OCI-LY7 (cell line): ENCODE measurements around the gene TAF4.

Source experiments
- CTCF ChIP-seq: fragments of 200-600 bp; sonication (generic); conservative IDR thresholded peaks from 2 replicates; pipeline ENCODE4 v1.5.1; 2014; ENCODE audit warnings: mild to moderate bottlenecking, antibody characterized with exemption, low read length, moderate library complexity, mixed read lengths
- EZH2phosphoT487 ChIP-seq: fragments of 200-600 bp; sonication (generic); IDR thresholded peaks from 2 replicates; pipeline ENCODE4 v1.6.1; 2018; ENCODE audit warnings: low read depth, borderline replicate concordance, mild to moderate bottlenecking, mixed run types, antibody characterized with exemption, low read length, moderate library complexity, mixed read lengths

GRCh38 chr20:61991476-61991875, 74.2 kb downstream of the TAF4 start:
- TF ChIP-seq CTCF (no peak), EZH2phosphoT487 (no peak)
